Adrenal gland (tissue), 5 donors: ENCODE measurements around the gene ITGAV.

Source experiments
- CTCF ChIP-seq, 6 experiments: fragments of 450-650 bp in 4 of 6; fragments of 200-600 bp in 2 of 6; sonication (generic) in 1 of 6; IDR thresholded peaks; 1 replicate in 5 of 6; 2 replicates in 1 of 6; pipeline versions ENCODE4 v1.5.1 to v1.8.0; 2016 to 2021; ENCODE audit warnings: antibody characterized with exemption in 6 of 6, mild to moderate bottlenecking in 2 of 6, moderate library complexity in 1 of 6
- POLR2A ChIP-seq, 2 donors: fragments of 450-650 bp; IDR thresholded peaks; one replicate each; pipeline ENCODE4 v1.6.1; 2017; ENCODE audit warnings: antibody characterized with exemption in 2 of 2, mild to moderate bottlenecking in 2 of 2, moderate library complexity in 1 of 2
- donor health status: DM: no; HTN: no; CAD: no.

- TF ChIP-seq POLR2A (IDR thresholded peaks at IDR 0.05): no peak
- TF ChIP-seq CTCF (IDR thresholded peaks at IDR 0.05): no peak
These were observed 47.6 kb downstream of the ITGAV start for GRCh38 chr2:186637497-186637800.
